HG03558 (cell line): ENCODE measurements around the gene POLR1E.
"Not testable (repeated sequence)": the region's sequence is repeated elsewhere in the genome, so short reads cannot be mapped to it uniquely, and the experiment has no call there.

Experiments used
- ATAC-seq: cut with Tn5 transposase; IDR thresholded peaks from one replicate; pipeline ENCODE4 v1.9.1; 2021; ENCODE audit warnings: moderate number of reproducible peaks; ENCODE audit not compliant: unreplicated experiment; ENCODE audit errors: extremely low read depth

The POLR1E gene

DNA sequence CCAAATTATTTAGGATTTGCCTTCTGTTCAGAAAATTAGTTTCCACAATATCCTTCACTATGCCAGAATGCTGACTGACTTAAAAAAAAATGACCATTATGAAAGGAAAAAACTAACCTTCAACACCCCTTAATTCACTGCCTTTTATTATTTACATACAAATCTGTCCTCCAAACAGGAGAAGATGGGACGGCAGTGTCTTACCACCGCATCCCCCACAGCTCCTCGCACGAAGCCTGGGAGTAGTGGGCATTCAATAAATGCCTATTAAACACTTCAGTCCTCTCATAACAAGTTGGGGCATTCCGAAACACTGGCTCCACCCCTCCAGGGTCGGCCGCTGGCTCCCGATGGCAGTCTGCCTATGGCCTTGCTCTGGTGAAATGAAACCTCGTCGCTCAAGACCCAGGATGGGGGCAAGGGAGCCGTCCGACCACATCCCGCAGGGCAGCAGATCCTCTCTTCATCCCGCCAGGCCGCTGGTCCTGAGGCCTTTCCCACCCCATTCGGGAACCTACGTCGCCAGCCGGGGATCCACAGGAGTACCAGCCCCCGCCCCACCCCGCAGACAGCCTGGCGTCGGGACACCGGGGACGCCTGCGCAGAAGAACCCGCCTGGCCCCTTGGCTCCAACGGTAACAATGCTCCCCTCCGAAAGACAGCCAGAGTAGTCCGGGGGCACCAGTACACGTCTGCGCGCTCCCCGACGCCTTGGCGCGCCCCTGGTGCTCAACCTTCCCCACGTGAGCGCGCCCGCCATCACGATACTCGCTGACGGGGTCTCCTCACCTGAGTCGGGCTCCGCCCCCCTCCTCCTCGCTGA is 21.1 kb upstream of the POLR1E start:
- ATAC-seq, result peak; percentile 17

- peak; percentile 59 for ATAC-seq
Measured at GRCh38 chr9:37465249-37466036, 20.3 kb upstream of the POLR1E start, which contains the start of gene ZBTB5. ZBTB5 (minus strand) TSS chr9:37465450; CDS start chr9:37442551, 22,899 bp downstream.

- no peak for ATAC-seq
Measured at GRCh38 chr9:37466037-37466709, 19.6 kb upstream of the POLR1E start.

GRCh38 chr9:37467530-37467929 is 18.2 kb upstream of the POLR1E start:
- not testable (repeated sequence) for ATAC-seq

DNA sequence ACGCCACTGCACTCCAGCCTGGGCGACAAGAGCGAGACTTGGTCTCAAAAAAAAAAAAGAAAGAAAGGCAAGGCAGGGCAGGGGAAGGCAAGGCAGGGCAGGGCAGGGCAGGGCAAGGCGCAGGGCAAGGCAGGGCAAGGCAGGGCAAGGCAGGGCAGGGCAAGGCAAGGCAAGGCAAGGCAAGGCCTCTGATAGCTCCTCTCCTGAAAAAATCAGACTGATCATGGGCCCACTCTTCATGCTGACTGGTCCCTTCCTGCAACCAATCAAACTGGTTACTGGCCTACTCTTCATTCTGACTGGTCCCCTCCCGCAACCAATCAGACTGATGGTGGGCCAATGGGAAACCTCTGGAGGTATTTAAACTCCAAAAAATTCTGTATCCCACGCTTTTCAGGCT is 17.1 kb upstream of the POLR1E start:
- no peak for ATAC-seq

DNA sequence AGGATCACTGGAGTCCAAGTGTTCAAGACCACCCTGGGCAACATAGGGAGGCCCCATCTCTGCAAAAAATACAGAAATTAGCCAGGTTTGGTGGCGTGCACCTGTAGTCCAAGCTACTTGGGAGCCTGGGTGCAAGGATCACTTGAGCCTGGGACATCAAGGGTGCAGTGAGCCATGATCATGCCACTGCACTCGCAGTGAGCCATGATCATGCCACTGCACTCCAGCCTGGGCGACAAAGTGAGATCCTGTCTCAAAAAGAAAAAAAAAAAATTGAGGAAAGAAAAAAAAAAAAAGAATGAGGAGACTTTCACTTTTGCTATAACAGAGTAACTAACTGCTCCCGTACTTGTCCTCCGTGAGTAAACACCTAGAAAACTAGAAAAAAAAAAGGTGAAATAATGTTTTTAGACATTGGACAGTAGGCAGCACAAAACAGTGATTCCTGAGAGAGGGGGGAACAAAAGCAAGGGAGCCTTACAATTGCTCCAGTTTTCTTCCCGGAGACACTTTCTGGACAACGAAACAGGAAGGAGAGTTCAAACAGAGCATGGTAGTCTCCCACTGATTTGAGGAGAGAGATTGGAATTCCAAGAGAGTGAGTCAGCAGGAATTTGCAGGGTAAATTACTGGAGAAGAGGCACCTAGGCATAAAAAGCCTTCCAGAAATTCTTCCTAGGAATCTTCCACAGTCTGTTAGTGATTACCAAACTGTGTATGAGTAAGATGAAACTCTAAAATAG is 13.6 kb upstream of the POLR1E start:
- no peak for ATAC-seq

DNA sequence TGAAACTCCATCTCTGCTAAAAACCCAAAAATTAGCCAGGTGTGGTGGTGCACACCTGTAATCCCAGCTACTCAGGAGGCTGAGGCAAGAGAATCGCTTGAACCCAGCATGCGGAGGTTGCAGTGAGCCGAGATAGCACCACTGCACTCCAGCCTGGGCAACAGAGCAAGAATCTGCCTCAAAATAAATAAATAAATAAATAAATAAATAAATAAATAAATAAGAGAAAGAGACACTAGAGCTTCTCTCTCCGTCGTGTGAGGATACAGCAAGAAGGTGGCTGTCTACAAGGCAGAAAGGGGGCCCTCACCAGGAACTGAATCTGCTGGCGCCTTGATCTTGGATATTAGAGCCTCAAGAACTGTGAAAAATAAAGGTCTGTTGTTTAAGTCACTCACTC is 11.8 kb upstream of the POLR1E start:
- not testable (repeated sequence) for ATAC-seq

DNA sequence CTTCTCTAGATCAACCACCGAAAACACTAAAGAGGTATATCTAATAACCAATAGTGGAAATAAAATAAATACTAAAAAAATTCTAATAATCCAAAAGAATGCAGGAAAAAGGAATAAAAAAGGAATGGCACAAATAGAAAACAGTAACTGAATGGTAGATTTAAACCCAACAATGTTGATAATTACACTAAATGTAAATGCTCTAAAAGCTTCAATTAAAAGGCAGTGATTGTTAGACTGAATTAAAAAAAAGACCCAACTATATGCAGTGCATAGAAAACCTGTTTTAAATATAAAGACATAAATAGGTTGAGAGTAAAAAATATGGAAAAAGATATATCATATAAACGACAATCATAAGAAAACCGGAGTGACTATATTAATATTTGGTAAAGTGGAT is 11.3 kb upstream of the POLR1E start:
- no peak for ATAC-seq

GRCh38 chr9:37476930-37477329 is 8.8 kb upstream of the POLR1E start:
- no peak for ATAC-seq

- not testable (repeated sequence) for ATAC-seq
Measured at GRCh38 chr9:37477443-37477842, 8.3 kb upstream of the POLR1E start.

GRCh38 chr9:37477987-37478619 is 7.6 kb upstream of the POLR1E start:
- not testable (repeated sequence) for ATAC-seq

- ATAC-seq, result no peak
Measured at GRCh38 chr9:37480759-37481158, 5.0 kb upstream of the POLR1E start.

GRCh38 chr9:37486256-37486615 is 488 bp downstream of the POLR1E start:
- ATAC-seq, result no peak

DNA sequence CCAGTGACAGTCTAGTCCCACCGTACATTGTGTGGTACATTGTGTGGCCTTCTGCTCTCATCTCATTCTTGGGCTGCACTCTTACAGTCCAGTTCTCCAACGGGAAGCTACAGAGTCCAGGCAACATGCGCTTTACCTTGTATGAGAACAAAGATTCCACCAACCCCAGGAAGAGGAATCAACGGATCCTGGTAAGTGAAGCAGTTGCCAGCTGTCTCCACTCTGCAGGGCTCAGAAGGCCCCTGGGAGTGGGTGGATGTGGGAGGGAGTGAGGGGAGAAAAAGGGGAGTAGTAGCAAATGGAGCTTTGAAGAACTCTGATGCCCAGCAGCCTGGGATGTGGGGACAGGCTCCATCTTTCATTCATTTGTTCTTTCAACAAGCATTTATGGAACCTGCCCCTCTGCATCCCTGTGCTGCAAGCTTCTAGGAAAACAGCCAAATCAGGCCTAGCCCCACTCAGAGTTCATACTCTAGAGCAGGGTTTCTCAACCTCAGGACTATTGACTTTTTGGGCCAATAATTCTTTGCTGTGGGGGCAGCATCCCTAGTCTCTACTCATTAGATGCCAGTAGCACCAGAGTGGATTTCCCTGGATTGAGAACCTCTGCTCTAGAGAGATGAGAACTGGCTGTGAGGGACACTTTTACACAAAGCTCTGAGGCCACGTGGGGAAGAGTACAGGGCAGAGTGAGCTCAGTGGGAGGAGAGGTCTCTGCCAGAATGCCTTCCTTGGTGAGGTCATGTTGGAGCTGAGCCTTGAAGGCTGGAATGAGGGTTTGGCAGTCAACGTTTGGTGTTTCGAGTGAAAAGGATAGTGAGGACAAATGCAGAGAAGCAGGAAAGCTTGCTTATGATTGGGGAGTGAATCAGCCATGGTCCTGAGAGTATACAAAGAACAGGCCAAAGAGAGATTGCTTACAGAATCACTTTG is 1.1 kb downstream of the POLR1E start:
- ATAC-seq, result no peak

DNA sequence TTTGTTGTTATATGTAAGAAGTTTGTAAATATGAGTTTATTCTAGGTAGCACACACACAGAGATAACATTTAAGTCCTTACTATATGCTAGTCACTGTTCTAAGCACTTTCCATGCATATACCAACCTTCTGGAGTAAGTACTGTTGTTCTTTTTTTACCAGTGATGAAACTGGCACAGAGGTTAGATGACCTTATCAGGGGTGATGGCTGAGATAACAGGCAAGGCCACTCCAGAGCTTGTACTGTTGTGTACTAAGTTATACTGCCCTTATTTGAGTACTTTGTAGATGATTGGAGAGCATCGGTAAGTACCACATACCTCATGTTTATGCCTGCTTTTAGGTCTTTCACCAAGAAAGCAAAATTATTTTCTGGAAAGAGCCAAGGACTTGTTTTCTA is 6.2 kb downstream of the POLR1E start:
- no peak for ATAC-seq

- ATAC-seq, result no peak
Measured at GRCh38 chr9:37495571-37495970, 9.8 kb downstream of the POLR1E start.

DNA sequence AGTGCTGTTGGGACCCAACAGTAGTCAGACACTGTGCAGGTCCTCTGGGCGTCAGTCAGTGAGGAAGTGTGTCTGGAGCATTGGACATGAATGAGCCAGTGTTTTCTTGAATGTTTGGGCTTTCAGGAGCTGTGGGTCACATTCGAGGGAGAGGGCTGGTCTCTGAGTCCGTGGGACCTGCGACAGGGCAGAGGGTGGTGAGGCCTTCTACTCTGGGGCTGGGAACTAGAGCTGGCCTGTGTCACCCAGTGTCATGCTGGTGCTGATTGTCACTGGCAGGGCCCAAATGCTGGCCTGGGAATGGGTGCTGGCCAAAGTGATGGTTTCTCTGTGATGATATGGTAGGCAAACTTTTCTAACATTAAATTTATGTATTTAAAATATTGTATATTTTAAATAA is 10.3 kb downstream of the POLR1E start:
- ATAC-seq, result no peak

- no peak for ATAC-seq
Measured at GRCh38 chr9:37497320-37497719, 11.6 kb downstream of the POLR1E start.

DNA sequence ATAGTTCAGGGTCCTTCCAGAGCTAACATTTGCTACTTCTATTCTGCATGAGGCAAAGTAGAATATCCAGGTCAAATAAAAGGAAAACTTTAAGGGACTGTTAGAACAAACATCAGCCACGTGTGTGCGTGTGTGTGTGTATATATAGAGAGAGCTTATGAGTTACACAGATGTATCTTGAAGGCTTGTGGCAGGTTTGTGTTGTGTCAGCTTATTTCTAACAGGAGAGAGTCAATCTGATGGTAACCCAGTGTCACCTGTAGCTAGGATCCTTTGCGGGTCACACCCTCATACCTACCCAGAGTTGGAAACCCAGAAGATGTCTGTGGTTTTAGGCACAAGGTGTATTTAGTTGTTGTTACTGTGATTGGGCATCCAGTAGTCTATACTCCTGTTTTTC is 12.7 kb downstream of the POLR1E start:
- no peak for ATAC-seq
